ENCODE measurements around the gene SFTA2. TPM values are rescaled to one million over a fixed set of nuclear protein-coding genes. Genes with fewer than 3 reads are reported as not detected.

SFTA2 gene
- polyA plus RNA-seq, 4 donors = 0.83 to 3.2 (median 1.6) TPM; not detected in 1

DNA sequence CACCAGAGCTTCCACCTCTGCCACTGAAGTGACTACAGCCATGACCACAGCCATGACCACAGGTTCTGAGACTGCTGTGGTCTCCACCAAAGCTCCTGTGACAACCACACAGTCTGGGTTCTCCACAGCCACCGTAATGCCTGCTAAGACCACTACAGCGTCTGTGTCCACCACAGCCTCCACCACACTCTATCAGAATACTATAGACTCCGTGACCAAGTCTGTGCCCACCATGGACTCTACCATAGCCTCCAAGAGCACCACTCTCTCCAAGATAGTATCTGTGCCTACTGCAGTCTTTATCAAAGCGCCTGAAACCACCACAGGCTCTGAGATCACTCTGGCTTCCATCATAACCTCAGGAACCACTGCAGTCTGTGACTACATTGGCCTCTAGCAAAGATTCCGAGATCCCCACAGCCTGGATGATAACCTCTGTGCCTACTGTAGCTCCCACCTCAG is 33.2 kb upstream of the SFTA2 start:
- no peak for FAIRE-seq
- Histone ChIP-seq H3K27me3 (ENCODE audit: control insufficient read depth in 3 of 3, insufficient read depth in 3 of 3, low read length in 3 of 3) (peaks cover 0 to 6% (median 0%) of the 10 kb centered on the region in 3 donors), H3K4me1 (ENCODE audit: control insufficient read depth in 3 of 3, insufficient read depth in 2 of 3, low read depth in 1 of 3, low read length in 2 of 3) (no peaks in the 10 kb centered on the region), H3K9me3 (ENCODE audit: control insufficient read depth in 2 of 2, insufficient read depth in 1 of 2, low read depth in 1 of 2, low read length in 1 of 2) (no peaks in the 10 kb centered on the region), H3K4me3 (ENCODE audit: low read depth in 1 of 3, low read length in 3 of 3) (no peak overlapping the region), H3K27ac (ENCODE audit: low read depth in 1 of 3, low read length in 2 of 3) (no peak overlapping the region), H3K36me3 (ENCODE audit: control insufficient read depth in 3 of 3, insufficient read depth in 2 of 3, low read depth in 1 of 3, low read length in 3 of 3) (no peaks in the 10 kb centered on the region)
- WGBS, 3 donors = 61 to 86% (median 74%) methylated on average over 5 of the region's 5 CpGs
- DNase-seq = no peak

GRCh38 chr6:30964075-30964474 is 32.1 kb upstream of the SFTA2 start:
- WGBS, 3 donors = 60 to 74% (median 69%) methylated on average over 4 of the region's 4 CpGs
- peaks cover 0 to 6% (median 0%) of the 10 kb centered on the region in 3 donors for H3K27me3 ChIP-seq (ENCODE audit: control insufficient read depth in 3 of 3, insufficient read depth in 3 of 3, low read length in 3 of 3)
- H3K9me3 ChIP-seq (ENCODE audit: control insufficient read depth in 2 of 2, insufficient read depth in 1 of 2, low read depth in 1 of 2, low read length in 1 of 2) = no peaks in the 10 kb centered on the region
- no peaks in the 10 kb centered on the region for H3K36me3 ChIP-seq (ENCODE audit: control insufficient read depth in 3 of 3, insufficient read depth in 2 of 3, low read depth in 1 of 3, low read length in 3 of 3)
- H3K27ac ChIP-seq (ENCODE audit: low read depth in 1 of 3, low read length in 2 of 3) = no peak overlapping the region
- no peak overlapping the region for H3K4me3 ChIP-seq (ENCODE audit: low read depth in 1 of 3, low read length in 3 of 3)
- H3K4me1 ChIP-seq (ENCODE audit: control insufficient read depth in 3 of 3, insufficient read depth in 2 of 3, low read depth in 1 of 3, low read length in 2 of 3) = no peaks in the 10 kb centered on the region
- DNase-seq = no peak
- no peak for FAIRE-seq

DNA sequence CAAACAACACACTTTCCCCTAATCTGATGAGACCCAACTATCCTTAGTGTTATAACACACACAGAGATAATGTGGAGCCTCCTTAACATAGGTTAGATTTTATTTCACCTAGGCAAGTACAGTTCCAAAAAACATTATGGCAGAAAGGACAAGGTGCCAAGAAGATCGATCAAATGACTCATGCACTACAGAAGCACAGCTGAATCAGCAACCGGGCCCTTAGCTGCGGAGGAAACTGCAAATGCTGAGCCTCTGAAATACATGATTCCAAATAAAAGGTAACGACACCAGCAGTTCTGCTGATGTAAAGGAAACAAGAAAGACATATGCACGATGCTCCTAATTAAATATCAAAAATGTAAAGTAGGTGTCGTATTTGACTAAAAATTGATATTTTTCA is 31.7 kb upstream of the SFTA2 start:
- H3K4me3 ChIP-seq (ENCODE audit: low read depth in 1 of 3, low read length in 3 of 3) = no peak overlapping the region
- no peaks in the 10 kb centered on the region for H3K9me3 ChIP-seq (ENCODE audit: control insufficient read depth in 2 of 2, insufficient read depth in 1 of 2, low read depth in 1 of 2, low read length in 1 of 2)
- FAIRE-seq (no peak), DNase-seq (peak in 1 of 2 donors; percentile 25)
- H3K27me3 ChIP-seq (ENCODE audit: control insufficient read depth in 3 of 3, insufficient read depth in 3 of 3, low read length in 3 of 3) = peaks cover 0 to 6% (median 0%) of the 10 kb centered on the region in 3 donors
- WGBS, 3 donors = 55 to 79% (median 62%) methylated on average over 6 of the region's 6 CpGs
- no peak overlapping the region for H3K27ac ChIP-seq (ENCODE audit: low read depth in 1 of 3, low read length in 2 of 3)
- no peaks in the 10 kb centered on the region for H3K4me1 ChIP-seq (ENCODE audit: control insufficient read depth in 3 of 3, insufficient read depth in 2 of 3, low read depth in 1 of 3, low read length in 2 of 3)
- H3K36me3 ChIP-seq (ENCODE audit: control insufficient read depth in 3 of 3, insufficient read depth in 2 of 3, low read depth in 1 of 3, low read length in 3 of 3) = no peaks in the 10 kb centered on the region

- Histone ChIP-seq H3K27me3 (ENCODE audit: control insufficient read depth in 3 of 3, insufficient read depth in 3 of 3, low read length in 3 of 3) (peaks cover 0 to 6% (median 0%) of the 10 kb centered on the region in 3 donors), H3K36me3 (ENCODE audit: control insufficient read depth in 3 of 3, insufficient read depth in 2 of 3, low read depth in 1 of 3, low read length in 3 of 3) (no peaks in the 10 kb centered on the region), H3K9me3 (ENCODE audit: control insufficient read depth in 2 of 2, insufficient read depth in 1 of 2, low read depth in 1 of 2, low read length in 1 of 2) (no peaks in the 10 kb centered on the region), H3K4me3 (ENCODE audit: low read depth in 1 of 3, low read length in 3 of 3) (no peak overlapping the region), H3K27ac (ENCODE audit: low read depth in 1 of 3, low read length in 2 of 3) (no peak overlapping the region), H3K4me1 (ENCODE audit: control insufficient read depth in 3 of 3, insufficient read depth in 2 of 3, low read depth in 1 of 3, low read length in 2 of 3) (no peaks in the 10 kb centered on the region)
- FAIRE-seq = no peak
- DNase-seq = no peak
Observed at GRCh38 chr6:30962716-30963115, 30.7 kb upstream of the SFTA2 start.

- H3K27me3 ChIP-seq (ENCODE audit: control insufficient read depth in 3 of 3, insufficient read depth in 3 of 3, low read length in 3 of 3) = peaks cover 0 to 14% (median 0%) of the 10 kb centered on the region in 3 donors
- no peak overlapping the region for H3K4me3 ChIP-seq (ENCODE audit: low read depth in 1 of 3, low read length in 3 of 3)
- 69 to 74% (median 74%) methylated on average over 9 of the region's 9 CpGs for WGBS, 3 donors
- peaks cover 0 to 3% (median 0%) of the 10 kb centered on the region in 3 donors for H3K4me1 ChIP-seq (ENCODE audit: control insufficient read depth in 3 of 3, insufficient read depth in 2 of 3, low read depth in 1 of 3, low read length in 2 of 3)
- H3K9me3 ChIP-seq (ENCODE audit: control insufficient read depth in 2 of 2, insufficient read depth in 1 of 2, low read depth in 1 of 2, low read length in 1 of 2) = no peaks in the 10 kb centered on the region
- FAIRE-seq (no peak), DNase-seq (no peak)
- no peak overlapping the region for H3K27ac ChIP-seq (ENCODE audit: low read depth in 1 of 3, low read length in 2 of 3)
- H3K36me3 ChIP-seq (ENCODE audit: control insufficient read depth in 3 of 3, insufficient read depth in 2 of 3, low read depth in 1 of 3, low read length in 3 of 3) = no peaks in the 10 kb centered on the region
Observed at GRCh38 chr6:30960907-30961673, 29.1 kb upstream of the SFTA2 start.

GRCh38 chr6:30957716-30958115 is 25.7 kb upstream of the SFTA2 start:
- Histone ChIP-seq H3K36me3 (ENCODE audit: control insufficient read depth in 3 of 3, insufficient read depth in 2 of 3, low read depth in 1 of 3, low read length in 3 of 3) (no peaks in the 10 kb centered on the region), H3K9me3 (ENCODE audit: control insufficient read depth in 2 of 2, insufficient read depth in 1 of 2, low read depth in 1 of 2, low read length in 1 of 2) (no peaks in the 10 kb centered on the region), H3K4me3 (ENCODE audit: low read depth in 1 of 3, low read length in 3 of 3) (no peak overlapping the region), H3K4me1 (ENCODE audit: control insufficient read depth in 3 of 3, insufficient read depth in 2 of 3, low read depth in 1 of 3, low read length in 2 of 3) (peaks cover 0 to 12% (median 3%) of the 10 kb centered on the region in 3 donors), H3K27me3 (ENCODE audit: control insufficient read depth in 3 of 3, insufficient read depth in 3 of 3, low read length in 3 of 3) (peaks cover 0 to 29% (median 3%) of the 10 kb centered on the region in 3 donors), H3K27ac (ENCODE audit: low read depth in 1 of 3, low read length in 2 of 3) (no peak overlapping the region)
- no peak for FAIRE-seq
- WGBS, 3 donors = 82 to 91% (median 83%) methylated on average over 2 of the region's 2 CpGs
- DNase-seq = no peak

DNA sequence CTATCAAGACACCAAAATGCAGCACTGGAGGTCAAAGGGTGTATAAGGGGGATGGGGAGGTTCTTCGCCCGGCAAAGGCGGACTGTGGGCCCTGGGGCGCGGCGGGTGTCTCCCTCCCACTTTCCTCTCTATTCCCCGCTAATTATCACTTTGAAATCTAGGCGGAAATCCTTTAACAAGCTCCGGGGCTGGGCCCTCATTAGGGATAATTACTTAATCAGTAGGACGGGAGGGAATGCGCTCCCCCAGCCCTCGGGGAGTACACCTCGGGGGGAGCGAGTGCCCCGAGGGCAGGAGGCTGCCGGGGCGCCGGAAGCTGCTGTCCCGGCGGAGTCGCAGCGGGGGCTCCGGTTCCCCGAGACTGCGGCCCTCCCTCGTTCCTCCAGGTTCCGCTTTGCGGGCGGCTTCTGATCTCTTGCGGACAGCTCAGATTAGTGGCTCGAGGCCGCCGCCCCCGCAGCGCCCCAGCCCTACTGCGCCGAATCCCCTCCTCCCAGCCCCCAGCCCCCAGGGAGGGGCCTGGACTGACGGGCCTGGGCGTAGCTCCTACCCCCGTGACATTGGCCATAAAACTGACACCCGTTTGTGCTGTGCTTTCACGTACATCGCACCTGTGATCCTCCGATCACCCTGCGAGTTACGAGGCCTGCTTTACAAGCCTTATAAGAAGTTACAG is 23.5 kb upstream of the SFTA2 start:
- peak overlapping the region in 2 of 3 donors; percentile 29 to 50 for H3K4me3 ChIP-seq (ENCODE audit: low read depth in 1 of 3, low read length in 3 of 3)
- H3K9me3 ChIP-seq (ENCODE audit: control insufficient read depth in 2 of 2, insufficient read depth in 1 of 2, low read depth in 1 of 2, low read length in 1 of 2) = peaks cover 0 to 5% of the 10 kb centered on the region in 2 donors
- WGBS, 3 donors = 1 to 5% (median 2%) methylated on average over 38 to 46 of the region's 46 CpGs
- H3K27ac ChIP-seq (ENCODE audit: low read depth in 1 of 3, low read length in 2 of 3) = peak overlapping the region in 1 of 3 donors; percentile 12
- peaks cover 0 to 42% (median 6%) of the 10 kb centered on the region in 3 donors for H3K27me3 ChIP-seq (ENCODE audit: control insufficient read depth in 3 of 3, insufficient read depth in 3 of 3, low read length in 3 of 3)
- no peaks in the 10 kb centered on the region for H3K36me3 ChIP-seq (ENCODE audit: control insufficient read depth in 3 of 3, insufficient read depth in 2 of 3, low read depth in 1 of 3, low read length in 3 of 3)
- DNase-seq = peak; percentile 51 to 89
- peaks cover 0 to 12% (median 3%) of the 10 kb centered on the region in 3 donors for H3K4me1 ChIP-seq (ENCODE audit: control insufficient read depth in 3 of 3, insufficient read depth in 2 of 3, low read depth in 1 of 3, low read length in 2 of 3)
- no peak for FAIRE-seq

- H3K4me3 ChIP-seq (ENCODE audit: low read depth in 1 of 3, low read length in 3 of 3) = peak overlapping the region in 2 of 3 donors; percentile 29 to 50
- H3K9me3 ChIP-seq (ENCODE audit: control insufficient read depth in 2 of 2, insufficient read depth in 1 of 2, low read depth in 1 of 2, low read length in 1 of 2) = peaks cover 0 to 5% of the 10 kb centered on the region in 2 donors
- 23 to 52% (median 39%) methylated on average over 9 of the region's 9 CpGs for WGBS, 3 donors
- peak overlapping the region in 1 of 3 donors; percentile 12 for H3K27ac ChIP-seq (ENCODE audit: low read depth in 1 of 3, low read length in 2 of 3)
- FAIRE-seq (no peak), DNase-seq (peak in 1 of 2 donors; percentile 12)
- no peaks in the 10 kb centered on the region for H3K36me3 ChIP-seq (ENCODE audit: control insufficient read depth in 3 of 3, insufficient read depth in 2 of 3, low read depth in 1 of 3, low read length in 3 of 3)
- peaks cover 0 to 42% (median 6%) of the 10 kb centered on the region in 3 donors for H3K27me3 ChIP-seq (ENCODE audit: control insufficient read depth in 3 of 3, insufficient read depth in 3 of 3, low read length in 3 of 3)
- H3K4me1 ChIP-seq (ENCODE audit: control insufficient read depth in 3 of 3, insufficient read depth in 2 of 3, low read depth in 1 of 3, low read length in 2 of 3) = peaks cover 0 to 12% (median 3%) of the 10 kb centered on the region in 3 donors
Observed at GRCh38 chr6:30954631-30955366, 22.8 kb upstream of the SFTA2 start.

Data from small intestine (tissue), 7 donors.